ENCODE measurements around the gene SPATA31D1. TPM values are rescaled to one million over a fixed set of nuclear protein-coding genes. Genes with fewer than 3 reads are reported as not detected.

SPATA31D1 gene
- total RNA-seq, 1 experiment from 2014 or later = not detected

GRCh38 chr9:82012276-82012675, 23.7 kb downstream of the SPATA31D1 start:
- no peak overlapping the region for H2AFZ ChIP-seq (ENCODE audit: low read length)
- no peak overlapping the region for H3K56ac ChIP-seq (ENCODE audit: insufficient read length, low read depth, low read length)
- H4K91ac ChIP-seq (ENCODE audit: insufficient read length, low read depth, low read length) = no peak overlapping the region
- H3K9ac ChIP-seq (ENCODE audit: extremely low read depth, insufficient read length, low read length) = no peak overlapping the region
- Mint-ChIP-seq H3K27me3 (ENCODE audit: low read depth) (no peaks in the 10 kb centered on the region), H3K27ac (no peak overlapping the region), H3K4me3 (no peak overlapping the region), H3K36me3 (ENCODE audit: insufficient read depth in 1 of 3, low read depth in 3 of 3) (peaks cover 13 to 19% (median 17%) of the 10 kb centered on the region in 3 experiments), H3K4me1 (peaks cover 7 to 9% of the 10 kb centered on the region in 2 experiments), H3K9me3 (peaks cover 17 to 23% of the 10 kb centered on the region in 2 experiments)
- H3K79me2 ChIP-seq (ENCODE audit: insufficient read depth, low read length) = no peaks in the 10 kb centered on the region
- WGBS (ENCODE audit: extremely low coverage, insufficient read length, low lambda C conversion rate) = no CpG with 5 or more reads among the region's 1 CpG
- H4K5ac ChIP-seq (ENCODE audit: insufficient read length, low read depth, low read length) = no peak overlapping the region
- no peak overlapping the region for H4K8ac ChIP-seq (replicated peaks; ENCODE audit: insufficient read length, low read depth, low read length)
- no peak overlapping the region for H3K23ac ChIP-seq (ENCODE audit: insufficient read length, low read depth, low read length)
- no peak overlapping the region for H3K4me2 ChIP-seq (ENCODE audit: insufficient read depth, insufficient read length, low read length)
- no peaks in the 10 kb centered on the region for H3K27me3 ChIP-seq (ENCODE audit: insufficient read depth, low read length)
- no peak overlapping the region for H3K27ac ChIP-seq (ENCODE audit: insufficient read length, low read depth, low read length)
- no peak overlapping the region for H3K4ac ChIP-seq (ENCODE audit: low read depth, low read length)
- H3K18ac ChIP-seq (ENCODE audit: insufficient read length, low read depth, low read length) = no peak overlapping the region
- H3K23me2 ChIP-seq (ENCODE audit: insufficient read length, low read depth, low read length, poor library complexity, severe bottlenecking) = no peaks in the 10 kb centered on the region
- no peak overlapping the region for H2BK5ac ChIP-seq (ENCODE audit: insufficient read length, low read length)
- no peak overlapping the region for H3K14ac ChIP-seq (ENCODE audit: insufficient read depth, low read length)
- H3K9me3 ChIP-seq (ENCODE audit: control insufficient read depth, low read depth, low read length) = peaks cover 5% of the 10 kb centered on the region
- H3K4me1 ChIP-seq (ENCODE audit: insufficient read depth, low read length) = no peaks in the 10 kb centered on the region
- H2BK120ac ChIP-seq (ENCODE audit: low read depth, low read length, poor library complexity, severe bottlenecking) = no peak overlapping the region
- DNase-seq = no peak
- no peak overlapping the region for H2BK20ac ChIP-seq (ENCODE audit: low read depth, low read length, poor library complexity, severe bottlenecking)
- no peak overlapping the region for H2BK12ac ChIP-seq (ENCODE audit: insufficient read length, low read depth, low read length)
- H2BK15ac ChIP-seq (ENCODE audit: low read depth, low read length) = no peak overlapping the region
- no peaks in the 10 kb centered on the region for H4K20me1 ChIP-seq (ENCODE audit: control insufficient read depth, insufficient read depth, insufficient read length)
- H2AK5ac ChIP-seq (ENCODE audit: insufficient read length, low read length) = no peak overlapping the region
- no peak for TF ChIP-seq CTCF (conservative IDR thresholded peaks at IDR 0.05)
- no peaks in the 10 kb centered on the region for H3K79me1 ChIP-seq (ENCODE audit: insufficient read depth, low read depth, low read length, poor library complexity, severe bottlenecking)
- H3T11ph ChIP-seq (ENCODE audit: low read length) = no peak overlapping the region

All from H9 (cell line).